GM18505 (cell line): ENCODE measurements around the gene SLC9A1.

Experiments
- ATAC-seq: cut with Tn5 transposase; IDR thresholded peaks from one replicate; pipeline ENCODE4 v1.9.1; 2021; ENCODE audit not compliant: unreplicated experiment
- POLR2A ChIP-seq: IDR thresholded peaks from 4 replicates; pipeline ENCODE4 v1.6.1; 2011; ENCODE audit warnings: borderline replicate concordance; ENCODE audit not compliant: insufficient read depth, insufficient read length; ENCODE audit errors: extremely low read depth

Gene SLC9A1

DNA sequence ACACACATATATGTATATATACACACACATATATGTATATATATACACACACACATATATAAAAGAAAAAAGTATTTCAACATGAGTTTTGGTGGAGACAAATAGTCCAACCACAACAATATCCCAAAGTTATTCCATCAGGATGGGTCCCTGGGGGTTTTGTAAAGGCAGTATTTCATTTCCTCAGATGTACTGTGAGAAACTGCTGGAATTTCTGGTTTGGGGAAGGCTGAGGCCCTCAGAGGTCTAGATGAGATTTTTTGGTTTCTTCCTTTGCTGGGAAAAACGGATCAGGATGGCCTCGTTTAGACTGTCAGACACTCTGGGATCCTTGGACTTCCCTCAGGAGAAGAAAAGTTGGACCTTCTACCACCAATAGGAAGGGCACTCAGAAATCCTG lies 105.8 kb downstream of the SLC9A1 start:
- no peak for TF ChIP-seq POLR2A
- ATAC-seq: no peak
